AG10803 (cell line): ENCODE results near the gene COL24A1.
"Not testable (repeated sequence)": the region's sequence is repeated elsewhere in the genome, so short reads cannot be mapped to it uniquely, and the experiment has no call there.

Experiments used
- DNase-seq: peaks from one replicate; pipeline ENCODE4 v3.0.0; 2010; ENCODE audit warnings: low read depth
- H3K4me3 ChIP-seq: 2 replicates; pipeline ENCODE4 v1.5.1; 2011; ENCODE audit warnings: mild to moderate bottlenecking, low read length, control low read depth
- CTCF ChIP-seq: conservative IDR thresholded peaks from 2 replicates; pipeline ENCODE4 v1.5.1; 2011; ENCODE audit warnings: mild to moderate bottlenecking, low read length, control low read depth, inconsistent platforms

COL24A1 gene

GRCh38 chr1:86084998-86085397, 71.6 kb downstream of the COL24A1 start:
- DNase-seq: peak; percentile 33
- H3K4me3 ChIP-seq: no peak overlapping the region
- no peak for TF ChIP-seq CTCF

GRCh38 chr1:86082183-86082582, 74.4 kb downstream of the COL24A1 start:
- no peak for DNase-seq
- TF ChIP-seq CTCF: no peak; the same call in 1 of the 2 replicates
- no peak overlapping the region for H3K4me3 ChIP-seq

- not testable (repeated sequence) for DNase-seq, H3K4me3 ChIP-seq
Observed at GRCh38 chr1:86072474-86072873, 84.1 kb downstream of the COL24A1 start.

GRCh38 chr1:86071870-86072269, 84.7 kb downstream of the COL24A1 start:
- DNase-seq, H3K4me3 ChIP-seq: not testable (repeated sequence)

- TF ChIP-seq CTCF: no peak
- peak; percentile 47 for DNase-seq
- H3K4me3 ChIP-seq: no peak overlapping the region
Observed at GRCh38 chr1:86069757-86070145, 86.8 kb downstream of the COL24A1 start.

- no peak overlapping the region for H3K4me3 ChIP-seq
- peak; percentile 5 for DNase-seq
- no peak for TF ChIP-seq CTCF
Observed at GRCh38 chr1:86068841-86069756, 87.5 kb downstream of the COL24A1 start.

GRCh38 chr1:86068271-86068721, 88.3 kb downstream of the COL24A1 start:
- TF ChIP-seq CTCF: no peak
- DNase-seq: peak; percentile 55
- H3K4me3 ChIP-seq: no peak overlapping the region

- H3K4me3 ChIP-seq: no peak overlapping the region
- no peak for DNase-seq
- no peak for TF ChIP-seq CTCF
Observed at GRCh38 chr1:86067626-86068025, 88.9 kb downstream of the COL24A1 start.
